Adrenal gland (tissue), 5 donors: ENCODE data around the gene ARSH.

Experiments used
- POLR2A ChIP-seq, 2 donors: fragments of 450-650 bp; IDR thresholded peaks; one replicate each; pipeline ENCODE4 v1.6.1; 2017; ENCODE audit warnings: antibody characterized with exemption in 2 of 2, mild to moderate bottlenecking in 2 of 2, moderate library complexity in 1 of 2
- TF ChIP-seq, protein P1 (sequence below), 6 experiments: fragments of 450-650 bp in 4 of 6; fragments of 200-600 bp in 2 of 6; sonication (generic) in 1 of 6; IDR thresholded peaks; 1 replicate in 5 of 6; 2 replicates in 1 of 6; pipeline versions ENCODE4 v1.5.1 to v1.8.0; 2016 to 2021; ENCODE audit warnings: antibody characterized with exemption in 6 of 6, mild to moderate bottlenecking in 2 of 6, moderate library complexity in 1 of 6
- donor health status: DM: no; HTN: no; CAD: no.

DNA sequence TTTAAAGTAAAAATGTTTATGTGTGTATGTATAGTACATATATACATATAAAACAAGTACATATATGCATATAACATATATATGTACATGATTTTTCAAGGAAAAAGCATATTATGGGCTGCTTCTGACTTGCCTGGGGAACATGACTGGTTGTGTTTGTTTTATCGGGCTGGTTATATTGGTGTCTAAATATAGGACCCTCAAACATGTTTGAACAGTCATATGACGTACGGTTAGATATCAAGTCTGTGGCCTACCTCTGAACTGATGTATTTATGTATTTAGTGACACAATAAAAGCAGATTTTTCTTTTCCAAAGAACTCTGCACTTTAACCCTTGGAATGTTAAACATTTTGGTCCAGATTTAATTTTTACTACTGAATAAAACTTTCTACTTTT, 39.3 kb upstream of the ARSH start:
- TF ChIP-seq, protein P1, sequence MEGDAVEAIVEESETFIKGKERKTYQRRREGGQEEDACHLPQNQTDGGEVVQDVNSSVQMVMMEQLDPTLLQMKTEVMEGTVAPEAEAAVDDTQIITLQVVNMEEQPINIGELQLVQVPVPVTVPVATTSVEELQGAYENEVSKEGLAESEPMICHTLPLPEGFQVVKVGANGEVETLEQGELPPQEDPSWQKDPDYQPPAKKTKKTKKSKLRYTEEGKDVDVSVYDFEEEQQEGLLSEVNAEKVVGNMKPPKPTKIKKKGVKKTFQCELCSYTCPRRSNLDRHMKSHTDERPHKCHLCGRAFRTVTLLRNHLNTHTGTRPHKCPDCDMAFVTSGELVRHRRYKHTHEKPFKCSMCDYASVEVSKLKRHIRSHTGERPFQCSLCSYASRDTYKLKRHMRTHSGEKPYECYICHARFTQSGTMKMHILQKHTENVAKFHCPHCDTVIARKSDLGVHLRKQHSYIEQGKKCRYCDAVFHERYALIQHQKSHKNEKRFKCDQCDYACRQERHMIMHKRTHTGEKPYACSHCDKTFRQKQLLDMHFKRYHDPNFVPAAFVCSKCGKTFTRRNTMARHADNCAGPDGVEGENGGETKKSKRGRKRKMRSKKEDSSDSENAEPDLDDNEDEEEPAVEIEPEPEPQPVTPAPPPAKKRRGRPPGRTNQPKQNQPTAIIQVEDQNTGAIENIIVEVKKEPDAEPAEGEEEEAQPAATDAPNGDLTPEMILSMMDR (IDR thresholded peaks at IDR 0.05), result no peak
- no peak for TF ChIP-seq POLR2A (IDR thresholded peaks at IDR 0.05)
